ENCODE data around the gene SAP30BP. TPM values are rescaled to one million over a fixed set of nuclear protein-coding genes. Genes with fewer than 3 reads are reported as not detected.

SAP30BP gene
- 70.4 and 85.1 TPM in 2 replicates for total RNA-seq (2014; rRNA removed; shearing (Covaris generic))
- polyA plus RNA-seq (2015; cell fraction: cytosol; rRNA removed), result 49.2 and 53.8 TPM in 2 replicates
- 335 and 345 TPM in 2 replicates for polyA plus RNA-seq (2015; cell fraction: nucleus; rRNA removed)

DNA sequence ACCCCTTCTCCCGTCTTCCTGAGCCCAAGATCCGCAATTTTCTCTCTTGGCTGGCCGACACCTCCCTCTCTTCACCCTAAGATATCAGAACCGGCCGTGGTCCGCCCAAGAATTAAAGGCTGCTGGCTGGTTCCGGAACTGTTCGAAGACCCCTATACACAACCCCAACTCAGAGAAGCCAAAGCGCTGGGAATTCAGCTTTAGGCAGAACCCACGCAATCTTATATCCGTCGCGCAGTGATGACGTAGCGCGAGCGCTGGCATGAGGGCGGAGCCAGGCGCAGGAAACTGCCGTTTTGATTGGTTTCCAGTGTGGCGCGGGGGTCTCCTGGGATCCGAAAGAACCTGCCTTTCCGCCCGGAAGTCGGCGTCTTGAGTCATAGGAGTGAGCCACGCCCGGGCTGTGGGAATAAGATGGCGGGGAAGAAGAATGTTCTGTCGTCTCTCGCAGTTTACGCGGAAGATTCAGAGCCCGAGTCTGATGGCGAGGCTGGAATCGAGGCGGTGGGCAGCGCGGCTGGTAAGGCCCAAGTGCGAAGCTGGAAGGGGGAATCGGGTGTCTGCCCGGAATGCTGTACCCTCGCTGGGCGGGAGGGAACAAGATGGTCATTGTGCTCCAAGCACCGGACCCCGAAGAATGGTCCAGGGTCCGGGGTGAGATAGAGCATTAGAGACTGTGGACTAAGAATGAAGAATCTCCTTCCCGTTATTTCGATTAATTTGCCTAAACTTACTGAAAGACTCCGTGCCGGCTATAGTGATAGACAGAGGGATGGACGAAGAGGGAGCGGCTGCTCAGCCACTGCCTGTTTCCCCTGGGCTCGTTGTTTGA, at the start of gene SAP30BP, which contains the start of gene RECQL5:
Gene SAP30BP (plus strand): TSS at position 380 of the 832 bp plus-strand sequence. CDS start 35 bp downstream, at position 415.
Gene RECQL5 (minus strand): TSS at position 196 of the 832 bp plus-strand sequence. CDS start 597 bp downstream, outside the sequence.
- peak; percentile 100 for DNase-seq (ENCODE audit: low read depth, low spot score)
- in situ Hi-C loops (cut with HindIII; ENCODE audit: low pct_unique_long_range_greater_than_20kb, low sequenced_read_pairs), result no loop called here

DNA sequence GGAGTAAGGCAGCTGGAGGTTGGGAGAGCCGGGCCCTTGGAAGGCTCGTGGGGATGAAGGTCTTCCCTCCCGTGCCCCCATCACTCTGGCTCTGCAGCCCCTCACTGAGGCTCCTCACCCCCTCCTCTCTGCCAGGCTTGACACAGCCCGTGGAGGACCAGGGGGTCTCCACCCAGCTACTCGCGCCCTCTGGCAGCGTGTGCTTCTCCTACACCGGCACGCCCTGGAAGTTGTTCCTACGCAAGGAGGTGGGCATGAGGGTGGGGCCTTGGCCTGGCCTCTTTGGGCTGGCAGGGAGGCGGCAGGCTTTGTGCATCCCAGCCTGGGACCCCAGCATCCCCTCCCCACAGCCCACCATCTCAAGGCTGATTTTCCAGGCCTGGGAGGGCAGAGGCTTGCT, 49.5 kb upstream of the SAP30BP start:
- DNase-seq (ENCODE audit: low read depth, low spot score), result no peak
- in situ Hi-C loops (cut with HindIII; ENCODE audit: low pct_unique_long_range_greater_than_20kb, low sequenced_read_pairs), result no loop called here

DNA sequence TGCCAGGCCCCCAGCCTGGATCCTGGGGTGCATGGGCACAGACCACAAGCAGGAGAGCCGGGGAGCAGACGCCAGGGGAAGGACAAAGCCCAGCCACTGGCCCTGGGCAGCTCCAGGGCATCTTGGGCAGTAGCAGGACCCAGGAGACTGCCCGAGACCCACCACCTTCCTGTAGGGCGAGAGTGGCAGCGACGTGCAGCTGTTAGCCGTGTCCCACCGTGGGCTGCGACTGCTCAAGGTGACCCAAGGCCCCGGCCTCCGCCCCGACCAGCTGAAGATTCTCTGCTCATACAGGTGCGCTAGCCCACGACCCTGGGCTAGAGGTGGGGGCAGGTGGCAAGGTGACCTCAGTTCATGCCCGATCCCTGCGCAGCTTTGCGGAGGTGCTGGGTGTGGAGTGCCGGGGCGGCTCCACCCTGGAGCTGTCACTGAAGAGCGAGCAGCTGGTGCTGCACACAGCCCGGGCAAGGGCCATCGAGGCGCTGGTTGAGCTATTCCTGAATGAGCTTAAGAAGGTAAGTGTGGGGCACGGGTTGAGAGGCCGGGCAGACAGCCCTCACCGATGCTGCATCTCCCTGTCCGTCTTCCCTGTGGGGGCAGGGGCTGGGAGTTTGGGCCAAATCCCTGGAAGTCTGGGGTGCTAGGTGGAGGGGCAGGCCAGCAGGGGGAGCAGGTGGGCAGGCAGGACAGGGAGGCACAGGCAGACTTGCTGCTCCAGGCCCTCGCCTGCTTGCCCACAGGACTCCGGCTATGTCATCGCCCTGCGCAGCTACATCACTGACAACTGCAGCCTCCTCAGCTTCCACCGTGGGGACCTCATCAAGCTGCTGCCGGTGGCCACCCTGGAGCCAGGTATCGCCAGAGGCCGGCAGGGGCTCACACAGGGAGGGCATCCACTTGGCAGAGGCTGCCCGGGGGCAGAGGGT, 47.4 kb upstream of the SAP30BP start:
- in situ Hi-C loops (cut with HindIII; ENCODE audit: low pct_unique_long_range_greater_than_20kb, low sequenced_read_pairs), result no loop called here
- DNase-seq (ENCODE audit: low read depth, low spot score), result peak; percentile 65

DNA sequence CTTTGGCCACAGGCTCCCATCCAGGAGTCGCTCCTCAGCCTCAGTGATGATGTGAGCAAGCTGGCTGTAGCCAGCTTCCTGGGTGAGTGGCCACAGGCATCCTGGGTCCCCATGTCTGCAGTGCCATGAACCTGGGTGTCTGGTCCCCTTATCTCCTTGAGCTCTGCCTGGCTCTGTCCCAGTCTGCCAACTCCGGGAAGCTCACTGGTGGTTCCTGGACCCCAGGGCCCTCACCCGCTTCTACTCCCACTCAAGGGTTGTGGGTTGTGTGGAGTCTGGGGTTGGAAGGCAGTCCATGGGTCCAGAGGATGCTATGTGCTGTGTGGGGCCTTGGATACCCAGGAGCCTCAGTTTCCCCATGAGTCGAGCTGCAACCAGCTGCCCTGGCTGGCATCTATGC, 45.6 kb upstream of the SAP30BP start:
- in situ Hi-C loops (cut with HindIII; ENCODE audit: low pct_unique_long_range_greater_than_20kb, low sequenced_read_pairs), result no loop called here
- no peak for DNase-seq (ENCODE audit: low read depth, low spot score)

DNA sequence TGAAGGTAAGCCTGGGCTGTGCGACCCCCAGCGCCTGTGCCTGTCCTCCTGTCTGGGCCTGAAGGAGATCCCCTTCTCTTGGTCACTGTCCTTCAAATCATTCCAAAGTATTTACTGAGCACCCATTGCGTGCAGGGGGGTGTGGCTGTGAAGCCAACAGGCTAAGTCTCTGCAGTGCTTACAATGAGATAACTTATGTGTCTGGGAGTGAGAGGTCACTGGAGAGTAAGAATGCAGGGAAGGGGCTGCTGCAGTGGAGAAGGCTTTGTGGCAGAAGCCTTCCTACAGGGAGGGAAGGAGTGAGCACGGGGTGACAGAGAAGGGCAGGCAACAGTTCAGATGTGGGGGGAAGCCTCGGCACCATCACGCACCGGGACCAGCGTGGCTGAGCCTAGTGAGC, 45.1 kb upstream of the SAP30BP start:
- no peak for DNase-seq (ENCODE audit: low read depth, low spot score)
- in situ Hi-C loops (cut with HindIII; ENCODE audit: low pct_unique_long_range_greater_than_20kb, low sequenced_read_pairs), result no loop called here

DNA sequence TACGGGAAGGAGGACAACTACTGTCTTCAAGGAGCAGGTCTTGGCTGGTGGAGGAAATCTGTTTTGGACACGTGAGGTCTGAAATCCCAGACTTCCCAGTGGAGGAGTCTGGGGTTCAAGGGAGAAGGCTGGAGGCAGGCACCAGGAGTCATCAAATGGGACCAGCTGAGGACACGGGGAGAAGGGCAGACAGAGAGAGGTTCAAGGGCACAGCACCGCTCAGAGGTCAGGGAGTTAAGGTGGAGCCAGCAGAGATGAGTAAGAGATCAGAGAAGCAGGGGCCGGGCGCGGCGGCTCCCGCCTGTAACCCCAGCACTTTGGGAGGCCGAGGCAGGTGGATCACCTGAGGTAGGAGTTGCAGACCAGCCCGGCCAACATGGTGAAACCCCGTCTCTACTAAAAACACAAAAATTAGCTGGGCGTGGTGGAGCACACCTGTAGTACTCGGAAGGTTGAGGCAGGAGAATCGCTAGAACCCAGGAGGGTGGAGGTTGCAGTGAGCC, 44.3 kb upstream of the SAP30BP start:
- DNase-seq (ENCODE audit: low read depth, low spot score), result no peak
- in situ Hi-C loops (cut with HindIII; ENCODE audit: low pct_unique_long_range_greater_than_20kb, low sequenced_read_pairs), result no loop called here

DNA sequence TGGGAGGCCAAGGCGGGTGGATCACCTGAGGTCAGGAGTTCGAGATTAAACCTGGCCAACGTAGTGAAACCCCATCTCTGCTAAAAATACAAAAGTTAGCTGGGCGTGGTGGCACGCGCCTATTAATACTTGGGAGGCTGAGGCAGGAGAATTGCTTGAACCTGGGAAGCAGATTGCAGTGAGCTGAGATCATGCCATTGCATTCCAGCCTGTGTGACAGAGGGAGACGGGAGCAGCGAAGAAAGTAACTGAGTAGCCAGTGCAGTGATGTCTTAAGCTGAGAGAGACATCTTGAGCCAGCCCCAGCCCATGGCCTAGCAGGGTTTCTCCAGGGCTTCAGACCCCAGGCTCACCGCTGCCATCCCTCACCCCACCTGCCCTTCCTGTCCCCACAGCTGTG, 43.8 kb upstream of the SAP30BP start:
- DNase-seq (ENCODE audit: low read depth, low spot score), result no peak
- in situ Hi-C loops (cut with HindIII; ENCODE audit: low pct_unique_long_range_greater_than_20kb, low sequenced_read_pairs), result no loop called here

DNA sequence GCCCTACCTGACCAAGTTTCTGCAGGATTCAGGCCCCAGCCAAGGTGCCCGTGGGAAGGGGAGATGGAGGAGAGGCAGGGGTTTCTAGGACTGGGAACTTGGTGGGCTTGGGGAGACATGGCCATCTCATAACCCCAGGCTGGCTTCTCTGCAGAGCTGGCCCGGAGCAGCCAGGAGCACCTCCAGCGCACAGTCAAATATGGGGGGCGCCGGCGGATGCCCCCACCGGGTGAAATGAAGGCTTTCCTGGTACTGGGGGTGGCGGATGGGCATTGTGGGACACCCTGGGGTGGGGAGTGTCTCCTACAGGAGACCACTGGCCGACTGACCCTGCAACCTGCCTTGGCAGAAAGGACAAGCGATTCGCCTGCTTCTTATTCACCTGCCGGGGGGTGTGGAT, 43.1 kb upstream of the SAP30BP start:
- DNase-seq (ENCODE audit: low read depth, low spot score), result no peak
- in situ Hi-C loops (cut with HindIII; ENCODE audit: low pct_unique_long_range_greater_than_20kb, low sequenced_read_pairs), result no loop called here

DNA sequence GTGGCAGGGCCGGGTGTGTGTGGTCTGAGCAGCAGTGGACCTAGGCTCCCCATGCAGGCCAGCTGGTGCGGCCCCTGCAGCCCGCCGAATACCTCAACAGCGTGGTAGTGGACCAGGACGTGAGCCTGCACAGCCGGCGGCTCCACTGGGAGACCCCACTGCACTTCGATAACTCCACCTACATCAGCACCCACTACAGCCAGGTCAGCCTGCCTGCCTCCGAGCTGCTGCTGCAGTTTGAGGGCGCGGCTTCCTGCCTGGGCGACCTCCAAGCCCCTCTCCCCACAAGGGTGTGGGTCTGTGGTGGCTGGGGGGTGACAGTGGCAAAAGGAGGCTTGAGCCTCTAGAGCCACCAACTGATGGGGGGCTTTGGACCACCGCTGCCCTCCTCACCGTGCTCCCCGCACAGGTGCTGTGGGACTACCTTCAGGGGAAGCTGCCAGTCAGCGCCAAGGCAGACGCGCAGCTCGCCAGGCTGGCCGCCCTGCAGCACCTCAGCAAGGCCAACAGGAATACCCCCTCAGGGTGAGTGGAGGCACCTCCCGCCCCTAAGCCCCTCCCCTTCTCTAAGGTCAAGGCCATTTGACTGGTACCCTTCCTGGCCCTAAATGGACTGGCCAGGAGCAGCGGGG, 42.3 kb upstream of the SAP30BP start:
- in situ Hi-C loops (cut with HindIII; ENCODE audit: low pct_unique_long_range_greater_than_20kb, low sequenced_read_pairs), result no loop called here
- DNase-seq (ENCODE audit: low read depth, low spot score), result no peak

DNA sequence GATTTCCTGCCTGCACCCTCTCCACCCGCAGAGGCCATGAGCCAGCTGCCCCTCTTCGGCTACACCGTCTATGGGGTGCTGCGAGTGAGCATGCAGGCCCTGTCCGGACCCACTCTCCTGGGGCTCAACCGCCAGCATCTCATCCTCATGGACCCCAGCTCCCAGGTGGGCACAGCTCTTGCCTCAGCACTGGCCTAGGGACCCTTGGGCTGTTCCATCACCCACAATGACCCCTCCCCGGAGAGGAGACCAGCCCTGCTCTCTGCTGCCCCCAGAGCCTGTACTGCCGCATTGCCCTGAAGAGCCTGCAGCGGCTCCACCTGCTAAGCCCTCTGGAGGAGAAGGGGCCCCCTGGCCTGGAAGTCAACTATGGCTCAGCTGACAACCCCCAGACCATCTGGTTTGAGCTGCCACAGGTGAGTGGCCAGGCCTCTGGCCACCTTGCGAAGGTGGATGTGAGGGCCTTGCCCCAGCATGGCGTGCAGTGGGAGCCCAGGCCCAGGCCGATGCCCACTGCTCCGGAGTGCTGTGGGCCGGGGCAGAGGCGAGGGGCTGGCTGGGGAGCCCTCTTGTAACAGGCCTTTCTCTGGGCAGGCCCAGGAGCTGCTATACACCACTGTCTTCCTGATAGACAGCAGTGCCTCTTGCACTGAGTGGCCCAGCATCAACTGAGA, 41.2 kb upstream of the SAP30BP start:
- peak; percentile 72 for DNase-seq (ENCODE audit: low read depth, low spot score)
- in situ Hi-C loops (cut with HindIII; ENCODE audit: low pct_unique_long_range_greater_than_20kb, low sequenced_read_pairs), result no loop called here

DNA sequence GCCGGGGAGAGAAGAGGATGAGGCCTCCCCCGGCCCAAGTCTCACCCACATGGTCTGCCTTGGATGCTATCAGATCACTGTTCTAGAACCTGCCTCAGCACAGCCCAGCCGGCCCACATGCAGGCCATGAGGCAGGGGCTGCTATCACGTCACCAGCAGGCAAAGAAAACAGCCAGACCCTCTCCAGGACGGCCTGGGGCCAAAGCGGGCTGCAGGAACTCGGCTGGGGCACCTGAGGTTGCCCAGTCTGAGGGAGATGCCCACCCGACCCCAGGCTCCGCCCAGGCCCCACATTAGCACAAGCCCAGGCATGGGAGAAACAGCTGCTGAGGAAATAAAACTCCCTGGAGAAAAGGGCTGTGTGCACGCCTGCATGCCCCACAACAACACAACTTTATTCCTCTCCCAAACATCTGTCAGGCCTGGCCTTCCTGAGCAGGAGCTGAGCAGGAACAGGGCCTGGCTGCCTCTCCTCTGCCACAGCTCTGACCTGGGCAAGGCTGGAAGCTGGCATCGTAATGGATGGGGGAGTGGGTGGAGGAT, 40.6 kb upstream of the SAP30BP start:
- no peak for DNase-seq (ENCODE audit: low read depth, low spot score)
- in situ Hi-C loops (cut with HindIII; ENCODE audit: low pct_unique_long_range_greater_than_20kb, low sequenced_read_pairs), result no loop called here

DNA sequence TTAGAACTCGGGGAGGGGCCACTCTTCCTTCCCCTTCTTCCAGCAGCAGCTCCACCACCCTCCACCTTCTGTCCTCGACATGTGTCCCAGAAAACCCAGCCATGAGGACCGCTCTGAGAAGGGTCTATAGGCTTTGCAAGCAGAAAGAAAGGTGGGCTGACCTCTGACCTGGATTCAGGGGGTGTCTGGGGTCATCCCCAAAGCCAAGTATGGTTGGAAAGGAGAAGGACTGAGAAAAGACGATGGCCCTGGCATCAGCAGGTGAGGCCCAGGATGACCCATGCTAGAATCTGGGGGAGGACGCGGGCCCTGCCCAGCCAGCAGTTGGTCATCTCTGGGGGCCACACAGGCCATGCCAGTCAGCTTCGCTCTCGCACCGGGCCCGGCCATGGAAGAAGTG, 40.0 kb upstream of the SAP30BP start:
- in situ Hi-C loops (cut with HindIII; ENCODE audit: low pct_unique_long_range_greater_than_20kb, low sequenced_read_pairs), result no loop called here
- no peak for DNase-seq (ENCODE audit: low read depth, low spot score)

DNA sequence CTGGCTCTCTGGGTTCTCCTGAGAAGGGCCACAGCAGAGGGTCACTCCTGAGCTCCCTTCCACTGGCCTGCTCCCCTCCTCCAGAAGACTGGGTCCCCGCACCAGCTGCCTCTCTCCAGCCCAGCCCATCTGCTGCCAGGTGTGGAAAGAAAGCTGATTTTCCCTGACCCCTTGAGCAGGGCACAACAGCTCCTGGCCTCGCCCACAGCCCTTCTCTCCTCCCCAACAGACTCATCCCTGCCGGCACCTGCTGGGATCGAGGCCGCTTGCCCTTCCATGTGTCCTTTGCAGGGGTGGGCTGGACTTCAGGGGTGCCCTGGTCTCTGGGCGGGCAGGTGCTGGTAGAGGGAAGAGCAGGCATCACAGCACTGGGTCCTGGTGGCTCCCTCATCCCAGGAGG, 38.7 kb upstream of the SAP30BP start:
- no peak for DNase-seq (ENCODE audit: low read depth, low spot score)
- in situ Hi-C loops (cut with HindIII; ENCODE audit: low pct_unique_long_range_greater_than_20kb, low sequenced_read_pairs), result no loop called here

DNA sequence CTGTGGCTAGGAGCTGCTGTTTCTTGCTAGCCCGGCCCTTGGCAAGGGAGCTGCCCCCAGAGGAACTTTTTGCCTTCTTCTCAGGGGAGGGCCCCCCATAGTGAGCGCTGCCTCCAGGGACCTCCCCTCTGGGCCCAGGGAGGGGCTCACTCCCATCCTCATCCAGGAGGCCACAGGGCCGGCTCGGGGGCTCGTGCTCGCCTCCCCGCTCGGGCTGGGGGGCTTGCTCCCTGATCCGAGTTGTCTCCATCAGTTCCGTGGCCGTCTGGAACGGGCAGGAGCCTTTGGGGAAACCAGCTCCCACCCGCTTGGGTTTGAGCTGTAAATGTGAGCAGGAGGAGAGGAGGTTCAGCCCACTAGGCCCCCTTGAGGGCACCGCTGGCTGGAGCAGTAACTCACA, 38.0 kb upstream of the SAP30BP start:
- in situ Hi-C loops (cut with HindIII; ENCODE audit: low pct_unique_long_range_greater_than_20kb, low sequenced_read_pairs), result no loop called here
- no peak for DNase-seq (ENCODE audit: low read depth, low spot score)

DNA sequence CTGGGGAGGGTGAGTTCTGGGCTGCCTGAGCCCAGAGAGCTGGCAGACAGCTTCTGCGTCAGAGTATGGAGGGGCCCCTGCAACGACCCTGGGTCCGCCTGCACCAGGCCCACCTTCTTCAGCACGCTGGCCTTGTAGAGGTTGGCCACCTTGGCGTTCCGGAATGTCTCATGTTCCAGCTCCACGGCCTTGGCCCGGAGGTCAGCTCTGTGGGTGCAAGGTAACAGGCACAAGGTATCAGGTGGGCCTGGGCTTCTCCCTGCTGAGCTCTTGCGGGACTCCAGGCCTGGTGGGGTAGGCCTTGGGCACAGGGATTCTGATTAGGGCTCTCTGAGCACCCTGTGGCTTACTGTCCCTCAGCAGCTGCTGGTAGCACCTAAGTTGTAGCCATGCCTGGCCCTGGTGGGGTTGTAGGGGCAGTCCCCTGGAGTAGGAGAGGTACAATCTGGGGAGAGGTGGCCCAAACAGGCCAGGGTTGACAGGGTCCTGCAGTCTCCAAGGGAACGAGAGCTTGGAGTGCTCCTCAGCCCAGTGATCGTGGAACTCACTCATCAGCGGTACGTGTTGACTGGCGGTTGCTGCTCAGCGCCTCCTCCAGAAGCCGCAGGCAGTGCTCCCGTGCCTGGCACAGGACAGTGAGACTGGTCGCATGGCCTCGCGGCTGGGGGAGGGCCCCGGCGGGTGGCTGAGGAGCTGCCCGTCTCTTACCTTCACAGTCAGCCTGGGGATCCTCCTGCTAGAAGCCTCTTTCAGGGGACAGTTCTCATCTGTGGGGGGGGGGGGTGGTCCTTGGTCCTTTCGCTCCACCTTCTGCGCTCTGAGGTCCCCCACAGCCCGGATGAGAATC, 36.8 kb upstream of the SAP30BP start:
- in situ Hi-C loops (cut with HindIII; ENCODE audit: low pct_unique_long_range_greater_than_20kb, low sequenced_read_pairs), result no loop called here

DNA sequence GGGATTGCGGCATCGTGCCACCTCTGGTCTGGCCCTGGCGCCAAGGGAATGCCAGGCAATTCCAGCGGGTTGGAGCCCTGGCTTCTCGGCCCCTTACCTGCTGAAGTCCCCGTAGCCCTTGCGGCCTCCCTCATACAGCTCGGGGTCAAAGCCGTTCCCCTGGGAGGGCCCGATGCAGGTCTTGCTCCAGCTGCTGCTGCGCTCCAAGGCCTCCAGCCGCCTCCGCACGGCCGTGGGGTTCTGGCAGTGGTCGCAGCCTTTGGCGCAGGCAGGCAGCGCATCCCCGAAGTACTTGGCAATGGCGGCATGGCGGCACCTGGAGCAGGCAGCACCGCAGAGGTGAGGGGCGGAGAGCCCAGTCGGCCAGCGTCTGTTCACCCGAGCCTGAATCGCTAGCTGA, 35.8 kb upstream of the SAP30BP start:
- DNase-seq (ENCODE audit: low read depth, low spot score), result no peak
- in situ Hi-C loops (cut with HindIII; ENCODE audit: low pct_unique_long_range_greater_than_20kb, low sequenced_read_pairs), result no loop called here

More for the DNA sequence above, 36.8 kb upstream of the SAP30BP start:
- DNase-seq (ENCODE audit: low read depth, low spot score), result no peak
